OCI-LY1 (cell line): ENCODE data around the gene FAM168A.

Experiments used
- EZH2 ChIP-seq: fragments of 200-600 bp; sonication (generic), shearing (Covaris generic); IDR thresholded peaks from 2 replicates; pipeline ENCODE4 v1.8.0; 2017; ENCODE audit warnings: borderline replicate concordance, mixed run types, mild to moderate bottlenecking, antibody characterized with exemption, low read length, moderate library complexity, mixed read lengths
- TF ChIP-seq, protein P1 (sequence below): fragments of 200-600 bp; sonication (generic), shearing (Covaris generic); IDR thresholded peaks from 2 replicates; pipeline ENCODE4 v1.5.1; 2017; ENCODE audit warnings: mild to moderate bottlenecking, antibody characterized with exemption, low read length, moderate library complexity, mixed read lengths

DNA sequence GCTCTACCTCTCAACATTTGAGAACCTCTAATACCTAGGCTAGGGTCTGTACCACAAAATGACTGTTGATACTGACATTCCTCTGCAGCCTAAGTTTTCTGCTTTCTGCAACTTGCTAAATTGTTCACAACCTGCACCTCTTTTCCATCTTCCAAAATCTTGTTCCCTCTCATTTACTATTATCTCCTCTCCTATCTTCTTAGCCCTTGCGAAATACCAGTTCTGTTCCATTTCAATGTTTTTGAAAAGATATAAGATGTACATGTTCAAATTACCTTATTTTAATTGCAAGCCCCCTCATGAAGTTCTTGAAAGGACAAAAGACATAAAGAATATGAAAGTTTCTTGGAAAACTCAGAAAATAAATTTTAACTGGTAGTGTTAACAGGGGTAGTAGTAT is 72.3 kb downstream of the FAM168A start:
- TF ChIP-seq, protein P1, sequence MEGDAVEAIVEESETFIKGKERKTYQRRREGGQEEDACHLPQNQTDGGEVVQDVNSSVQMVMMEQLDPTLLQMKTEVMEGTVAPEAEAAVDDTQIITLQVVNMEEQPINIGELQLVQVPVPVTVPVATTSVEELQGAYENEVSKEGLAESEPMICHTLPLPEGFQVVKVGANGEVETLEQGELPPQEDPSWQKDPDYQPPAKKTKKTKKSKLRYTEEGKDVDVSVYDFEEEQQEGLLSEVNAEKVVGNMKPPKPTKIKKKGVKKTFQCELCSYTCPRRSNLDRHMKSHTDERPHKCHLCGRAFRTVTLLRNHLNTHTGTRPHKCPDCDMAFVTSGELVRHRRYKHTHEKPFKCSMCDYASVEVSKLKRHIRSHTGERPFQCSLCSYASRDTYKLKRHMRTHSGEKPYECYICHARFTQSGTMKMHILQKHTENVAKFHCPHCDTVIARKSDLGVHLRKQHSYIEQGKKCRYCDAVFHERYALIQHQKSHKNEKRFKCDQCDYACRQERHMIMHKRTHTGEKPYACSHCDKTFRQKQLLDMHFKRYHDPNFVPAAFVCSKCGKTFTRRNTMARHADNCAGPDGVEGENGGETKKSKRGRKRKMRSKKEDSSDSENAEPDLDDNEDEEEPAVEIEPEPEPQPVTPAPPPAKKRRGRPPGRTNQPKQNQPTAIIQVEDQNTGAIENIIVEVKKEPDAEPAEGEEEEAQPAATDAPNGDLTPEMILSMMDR = no peak
- no peak for TF ChIP-seq EZH2
